ENCODE measurements around the gene PCID2.

Gene PCID2

GRCh38 chr13:113149711-113150549 is 58.5 kb downstream of the PCID2 start:
- DNase-seq (ENCODE audit: low spot score): no peak

GRCh38 chr13:113148940-113149503 is 59.4 kb downstream of the PCID2 start:
- DNase-seq (ENCODE audit: low spot score): no peak

- DNase-seq (ENCODE audit: low spot score): no peak
Observed at GRCh38 chr13:113148407-113148806, 60.1 kb downstream of the PCID2 start.

GRCh38 chr13:113147206-113147605 is 61.3 kb downstream of the PCID2 start:
- DNase-seq (ENCODE audit: low spot score): no peak

GRCh38 chr13:113146750-113147149 is 61.7 kb downstream of the PCID2 start:
- DNase-seq (ENCODE audit: low spot score): no peak

- no peak for DNase-seq (ENCODE audit: low spot score)
Observed at GRCh38 chr13:113145911-113146598, 62.4 kb downstream of the PCID2 start.

- DNase-seq (ENCODE audit: low spot score): no peak
Observed at GRCh38 chr13:113145496-113145895, 63.0 kb downstream of the PCID2 start.

- no peak for DNase-seq (ENCODE audit: low spot score)
Observed at GRCh38 chr13:113144255-113144629, 64.2 kb downstream of the PCID2 start.

GRCh38 chr13:113143466-113144254 is 64.8 kb downstream of the PCID2 start:
- DNase-seq (ENCODE audit: low spot score): no peak

- DNase-seq (ENCODE audit: low spot score): no peak
Observed at GRCh38 chr13:113142876-113143275, 65.6 kb downstream of the PCID2 start.

- no peak for DNase-seq (ENCODE audit: low spot score)
Observed at GRCh38 chr13:113141601-113141970, 66.9 kb downstream of the PCID2 start.

- no peak for DNase-seq (ENCODE audit: low spot score)
Observed at GRCh38 chr13:113140677-113141600, 67.5 kb downstream of the PCID2 start.

GRCh38 chr13:113139577-113139976 is 68.9 kb downstream of the PCID2 start:
- no peak for DNase-seq (ENCODE audit: low spot score)

GRCh38 chr13:113138792-113139551 is 69.5 kb downstream of the PCID2 start:
- DNase-seq (ENCODE audit: low spot score): no peak

- DNase-seq (ENCODE audit: low spot score): no peak
Observed at GRCh38 chr13:113137691-113138298, 70.7 kb downstream of the PCID2 start.

- no peak for DNase-seq (ENCODE audit: low spot score)
Observed at GRCh38 chr13:113135281-113135760, 73.1 kb downstream of the PCID2 start.

GRCh38 chr13:113129921-113130750 is 78.3 kb downstream of the PCID2 start:
- peak; percentile 19 for DNase-seq (ENCODE audit: low spot score)

GRCh38 chr13:113129480-113129879 is 79.0 kb downstream of the PCID2 start:
- no peak for DNase-seq (ENCODE audit: low spot score)

All from hematopoietic multipotent progenitor cell treated with erythropoietin and hydrocortisone succinate and interleukin-3 and kit ligand, for 17 days (in vitro differentiated cells).